ELF-1 (cell line): ENCODE results near the gene FXYD3.
A peak's percentile ranks its signal among the peaks of the same experiment; 100 is the strongest.
"Not testable (repeated sequence)": the region's sequence is repeated elsewhere in the genome, so short reads cannot be mapped to it uniquely, and the experiment has no call there.

Experiments
- DNase-seq: peaks from one replicate; pipeline ENCODE4 v3.0.0-alpha.2; 2016; ENCODE audit warnings: low read depth, low spot score

Gene FXYD3

GRCh38 chr19:35124098-35125060 is 8.8 kb downstream of the FXYD3 start:
- peak; percentile 89 for DNase-seq

DNA sequence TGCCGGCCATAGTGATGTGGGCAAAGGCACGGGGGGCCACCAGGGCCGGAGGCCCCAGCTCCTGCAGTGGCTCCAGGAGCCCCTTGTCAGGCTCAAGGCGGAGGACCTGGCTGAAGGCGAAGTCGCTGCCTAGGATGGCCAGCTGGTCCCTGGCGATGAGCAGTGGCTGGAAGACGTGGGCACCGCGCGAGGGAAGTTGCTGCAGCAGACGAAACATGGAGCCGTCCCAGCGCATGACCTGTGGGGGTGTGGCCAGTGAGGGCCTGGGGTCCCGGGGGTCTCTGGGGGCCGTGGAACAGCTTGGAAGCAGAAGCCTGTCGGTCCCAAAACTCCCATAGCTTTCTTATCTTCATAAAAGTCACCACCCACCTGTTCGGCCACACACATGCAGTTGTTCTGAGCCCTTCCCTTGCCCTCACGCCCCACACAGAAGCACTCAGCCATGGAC is 9.7 kb downstream of the FXYD3 start:
- no peak for DNase-seq

DNA sequence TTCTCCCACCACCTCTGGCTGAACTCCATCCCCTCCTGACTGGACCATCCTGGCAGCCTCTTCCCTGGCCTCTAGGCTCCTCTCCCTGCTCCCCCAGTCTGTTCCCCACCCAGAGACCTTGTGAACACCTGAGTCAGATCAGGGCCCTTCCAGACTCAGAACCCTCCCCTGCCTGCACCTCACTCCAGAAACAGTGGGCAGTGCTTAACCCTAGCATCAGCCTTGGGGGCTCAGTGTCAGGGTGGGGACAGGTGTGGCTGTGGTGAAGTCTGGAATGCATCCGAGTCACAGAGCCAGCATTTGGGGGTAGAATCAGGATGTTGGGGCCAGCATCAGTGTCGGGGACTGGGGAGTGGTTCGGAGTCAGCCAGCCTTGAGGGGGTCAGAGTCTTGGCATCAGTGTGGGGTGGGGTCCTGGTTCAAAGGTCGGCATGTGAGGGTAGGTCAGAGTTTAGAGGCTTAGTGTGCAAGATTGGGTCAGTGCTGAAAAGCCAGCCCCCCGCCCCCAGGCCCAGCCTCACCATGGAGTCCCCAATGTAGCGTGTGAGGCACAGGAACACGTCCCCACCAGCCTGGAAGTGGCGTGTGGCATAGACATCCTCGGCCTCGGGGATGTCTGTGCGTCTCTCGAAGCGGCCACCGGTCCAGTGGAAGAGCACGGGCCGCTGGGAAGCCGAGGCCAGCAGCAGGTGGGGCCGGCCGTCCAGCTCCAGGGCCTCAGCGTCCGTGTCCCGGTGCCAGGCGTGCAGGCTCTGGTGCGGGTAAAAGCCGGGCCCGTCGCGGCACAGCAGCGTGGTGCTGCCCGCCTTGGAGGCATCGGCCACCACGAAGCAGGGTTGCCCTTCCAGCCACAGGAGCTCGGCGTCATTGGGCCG is 10.4 kb downstream of the FXYD3 start:
- DNase-seq = no peak

DNA sequence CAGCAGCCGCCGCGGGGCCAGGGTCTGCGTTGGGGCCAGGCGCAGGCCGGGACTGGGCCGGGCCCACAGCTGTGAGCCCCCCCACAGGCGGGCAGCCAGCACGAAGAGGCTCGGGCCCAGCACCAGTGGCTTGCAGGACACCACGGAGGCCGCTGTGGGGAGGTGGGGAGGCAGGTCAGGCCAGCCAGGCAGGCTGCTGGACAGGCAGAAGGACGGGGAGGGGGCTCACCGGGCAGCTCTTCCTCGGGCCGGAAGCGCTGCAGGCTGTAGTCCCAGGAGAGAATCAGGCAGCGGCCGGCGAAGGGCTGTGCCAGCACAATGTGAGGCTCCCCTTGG is 11.0 kb downstream of the FXYD3 start:
- peak; percentile 38 for DNase-seq

GRCh38 chr19:35127871-35128270 is 12.2 kb downstream of the FXYD3 start:
- no peak for DNase-seq

DNA sequence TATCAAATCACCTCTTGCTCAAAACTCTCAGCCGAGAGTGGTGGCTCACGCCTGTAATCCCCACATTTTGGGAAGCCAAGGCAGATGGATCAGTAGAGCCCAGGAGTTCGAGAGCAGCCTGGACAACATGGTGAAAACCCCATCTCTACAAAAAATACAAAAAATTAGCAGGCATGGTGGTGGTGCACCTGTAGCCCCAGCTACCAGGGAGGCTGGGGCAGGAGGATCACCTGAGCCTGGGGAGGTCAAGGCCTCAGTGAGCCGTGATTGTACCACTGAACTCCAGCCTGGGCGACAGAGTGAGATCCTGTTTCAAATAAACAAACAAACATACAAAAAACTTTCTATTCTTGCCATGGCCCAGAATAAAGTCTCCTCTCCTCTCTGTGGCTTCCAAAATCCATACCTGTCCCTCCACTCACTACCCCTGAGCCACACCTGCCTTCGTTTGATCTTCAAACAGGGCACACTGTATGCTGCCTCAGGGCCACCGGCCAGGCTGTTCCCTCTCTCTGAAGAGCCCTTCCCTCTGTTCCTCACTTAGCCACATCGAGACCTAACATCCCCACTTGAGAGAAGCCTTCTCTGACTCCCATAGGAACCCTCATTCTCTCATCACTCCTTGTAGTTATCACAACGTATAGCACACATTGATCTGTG is 12.9 kb downstream of the FXYD3 start:
- no peak for DNase-seq

DNA sequence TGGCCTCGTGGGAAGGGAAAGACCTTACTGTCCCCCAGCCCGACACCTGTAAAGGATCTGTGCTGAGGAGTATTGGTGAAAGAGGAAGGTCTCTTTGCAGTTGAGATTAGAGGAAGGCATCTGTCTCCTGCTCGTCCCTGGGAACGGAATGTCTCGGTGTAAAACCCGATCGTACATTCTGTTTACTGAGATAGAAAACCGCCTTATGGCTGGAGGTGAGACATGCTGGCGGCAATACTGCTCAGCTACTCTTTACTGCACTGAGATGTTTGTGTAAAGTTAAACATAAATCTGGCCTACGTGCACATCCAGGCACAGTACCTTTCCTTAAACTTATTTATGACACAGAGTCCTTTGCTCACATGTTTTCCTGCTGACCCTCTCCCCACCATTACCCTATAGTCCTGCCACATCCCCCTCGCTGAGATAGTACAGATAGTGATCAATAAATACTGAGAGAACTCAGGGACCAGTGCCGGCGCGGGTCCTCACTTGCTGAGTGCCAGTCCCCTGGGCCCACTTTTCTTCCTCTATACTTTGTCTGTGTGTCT is 14.2 kb downstream of the FXYD3 start:
- not testable (repeated sequence) for DNase-seq

GRCh38 chr19:35130761-35131720 is 15.4 kb downstream of the FXYD3 start:
- no peak for DNase-seq

DNA sequence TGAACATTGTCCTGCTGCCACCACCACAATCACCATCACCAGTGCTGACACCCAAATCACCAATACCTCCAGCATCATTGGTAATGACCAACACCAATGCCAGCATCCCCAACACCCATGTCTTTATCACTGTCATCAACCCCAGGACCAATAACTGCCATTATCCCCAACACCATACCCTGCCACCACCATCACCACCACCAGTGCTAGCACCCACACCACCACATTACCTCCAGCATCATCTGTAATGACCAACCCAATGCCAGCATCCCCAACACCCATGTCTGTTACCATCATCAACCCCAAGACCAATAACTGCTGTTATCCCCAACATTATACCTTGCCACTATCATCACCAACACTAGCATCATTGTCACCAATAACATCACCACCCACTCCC is 16.6 kb downstream of the FXYD3 start:
- no peak for DNase-seq

DNA sequence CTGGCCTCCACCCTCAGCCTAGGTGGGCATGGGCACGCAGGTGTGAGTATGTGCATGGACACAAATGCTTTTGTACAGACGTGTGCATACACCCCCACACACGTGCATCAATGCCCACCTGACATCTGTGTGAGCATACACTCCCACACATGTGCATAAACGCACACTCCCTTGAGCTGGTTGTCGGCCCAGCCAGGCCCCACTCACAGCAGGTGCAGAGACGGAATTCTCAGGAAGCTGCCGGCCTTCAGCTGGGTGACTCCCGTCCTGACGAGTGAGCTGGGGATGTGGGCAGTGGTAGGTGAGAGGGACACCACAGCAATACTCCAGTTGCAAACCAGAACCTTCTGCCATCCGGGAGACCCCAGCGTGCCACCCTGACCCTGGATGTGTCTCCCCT is 18.2 kb downstream of the FXYD3 start:
- no peak for DNase-seq

- DNase-seq = no peak
These were observed 19.1 kb downstream of the FXYD3 start, which contains the start of gene LGI4 for GRCh38 chr19:35134601-35135242. LGI4 (minus strand) TSS chr19:35135059; CDS start chr19:35134680, 379 bp downstream.

GRCh38 chr19:35135389-35135909 is 19.8 kb downstream of the FXYD3 start:
- DNase-seq = peak; percentile 97

DNA sequence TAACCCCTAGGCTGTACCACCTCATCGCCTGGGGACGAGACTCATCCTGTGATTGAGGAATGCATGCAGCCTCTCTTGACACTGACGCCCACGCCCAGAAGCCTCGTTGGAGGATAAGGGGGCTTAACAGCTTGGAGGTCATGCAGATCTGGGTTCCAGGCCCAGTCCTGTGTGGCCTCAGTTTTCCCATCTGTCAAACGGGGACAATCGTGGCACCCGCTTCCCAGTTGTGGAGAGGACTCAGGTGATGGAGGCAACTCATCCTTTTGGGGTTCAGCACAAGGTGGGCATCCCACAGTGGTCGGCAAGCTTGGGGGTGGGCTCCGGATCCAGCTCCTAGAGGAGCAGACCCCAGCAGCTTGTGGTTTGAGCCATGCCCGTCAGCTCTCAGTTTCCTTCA is 20.6 kb downstream of the FXYD3 start:
- no peak for DNase-seq

DNA sequence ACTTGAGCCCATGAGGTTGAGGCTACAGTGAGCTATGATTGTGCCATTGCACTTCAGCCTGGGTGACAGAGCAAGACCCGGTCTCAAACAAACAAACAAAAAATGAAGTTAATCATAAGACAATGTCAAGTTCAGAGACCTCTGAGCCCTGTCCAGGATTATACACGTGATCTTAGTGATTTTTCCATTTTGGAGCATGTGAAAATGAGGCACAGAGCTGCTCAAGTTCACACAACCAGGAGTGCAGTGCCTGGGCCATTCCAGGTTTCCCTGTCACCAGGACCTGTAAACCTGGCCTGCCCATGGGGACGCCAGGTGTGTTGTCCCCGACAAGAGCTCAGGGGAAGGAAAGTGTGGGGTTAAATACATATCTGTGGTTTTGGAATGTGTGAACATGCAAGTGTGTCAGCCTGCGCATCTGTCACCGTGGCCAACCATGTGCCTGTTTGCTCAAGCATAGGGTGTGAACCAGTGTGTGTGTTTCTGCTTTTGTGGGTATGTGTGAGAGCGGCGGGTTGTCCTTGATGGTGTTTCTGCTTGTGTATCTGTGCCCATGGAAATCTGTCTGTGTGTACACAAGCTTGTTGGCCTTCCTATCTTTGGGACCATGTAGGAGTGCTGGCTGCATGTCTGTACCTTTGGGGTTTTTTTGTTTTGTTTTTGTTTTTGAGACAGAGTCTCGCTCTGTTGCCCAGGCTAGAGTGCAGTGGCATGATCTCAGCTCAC is 21.5 kb downstream of the FXYD3 start:
- DNase-seq = no peak

DNA sequence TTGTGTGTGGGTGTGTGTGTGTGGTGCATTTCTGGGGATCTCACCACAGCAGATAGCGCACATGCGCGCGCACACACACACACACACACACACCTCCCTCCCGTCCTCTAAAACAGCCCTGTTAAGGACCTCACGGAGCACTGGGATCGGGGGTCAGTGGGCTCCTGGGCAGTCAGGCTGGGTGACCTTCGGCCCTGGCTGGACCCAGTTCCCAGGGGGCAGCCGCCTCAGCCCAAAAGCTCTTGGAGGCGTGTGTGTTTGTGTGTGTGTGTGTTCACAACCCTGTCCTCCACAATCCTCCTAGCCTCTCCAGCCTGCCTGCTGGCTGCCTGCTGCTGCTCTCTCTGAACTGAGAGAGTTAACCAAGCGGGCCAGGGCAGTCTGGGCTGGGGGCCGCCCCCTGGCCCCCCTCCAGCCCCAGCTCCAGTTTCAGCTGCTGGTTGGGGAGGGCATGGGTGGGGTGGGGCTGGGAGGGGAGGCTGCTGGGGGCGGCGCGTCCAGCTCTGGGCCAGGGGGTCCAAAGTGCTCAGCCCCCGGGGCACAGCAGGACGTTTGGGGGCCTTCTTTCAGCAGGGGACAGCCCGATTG is 22.8 kb downstream of the FXYD3 start, which contains the start of gene FXYD1:
TSS of gene FXYD1 (plus strand) at position 520 of the 588 bp plus-strand sequence. CDS start 1,256 bp downstream, outside the sequence.
- no peak for DNase-seq

GRCh38 chr19:35140207-35140961 is 24.8 kb downstream of the FXYD3 start:
- no peak for DNase-seq

DNA sequence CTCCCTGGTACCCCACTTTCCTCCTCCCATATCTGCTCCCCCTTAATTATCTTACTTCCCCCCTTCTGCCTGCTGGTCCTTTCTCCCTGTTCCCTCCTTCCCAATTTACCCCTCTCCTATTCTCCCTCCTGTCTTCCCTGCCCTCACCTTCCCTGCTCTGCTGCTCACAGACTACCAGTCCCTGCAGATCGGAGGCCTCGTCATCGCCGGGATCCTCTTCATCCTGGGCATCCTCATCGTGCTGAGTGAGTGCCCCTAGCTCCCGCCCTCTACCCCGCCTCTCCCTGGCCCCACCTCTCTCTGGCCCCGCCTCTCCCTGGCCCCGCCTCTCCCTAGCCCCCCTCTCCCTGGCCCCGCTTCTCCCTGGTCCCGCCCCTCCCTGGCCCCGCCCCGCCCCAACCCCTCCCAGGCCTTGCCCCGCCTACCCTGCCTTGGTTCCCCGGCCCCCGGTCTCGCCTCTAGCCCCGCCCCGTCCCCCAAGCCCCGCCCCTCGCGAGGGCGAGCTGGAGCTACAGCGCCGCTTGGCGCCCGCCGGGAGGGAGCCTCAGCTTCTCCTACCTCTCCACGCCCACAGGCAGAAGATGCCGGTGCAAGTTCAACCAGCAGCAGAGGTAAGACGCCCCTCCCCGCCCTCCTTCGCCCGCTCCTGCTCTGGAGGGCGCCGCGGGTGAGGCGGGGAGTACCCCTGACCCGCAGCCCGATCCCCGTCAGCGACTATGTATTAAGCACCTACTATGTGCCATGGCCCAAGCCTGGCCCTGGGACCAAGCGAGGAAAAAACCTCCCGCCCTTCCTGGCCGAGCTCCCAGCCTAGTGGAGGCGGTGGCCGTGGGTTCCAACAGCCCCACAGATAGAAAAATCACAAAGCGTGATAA is 25.6 kb downstream of the FXYD3 start:
- peak; percentile 82 for DNase-seq
